Thyroid gland (tissue), 4 donors: ENCODE results near the gene MIA. TPM values are rescaled to one million over a fixed set of nuclear protein-coding genes. Genes with fewer than 3 reads are reported as not detected.

ENCODE experiments used
- DNase-seq, 2 donors: peaks; one replicate each; pipeline ENCODE4 v3.0.0-alpha.2; 2019
- H3K27ac ChIP-seq, 3 donors: fragments of 200-600 bp; sonication (generic); 1 replicate in 2 of 3; 2 replicates in 1 of 3; pipeline ENCODE4 v1.5.1; 2016 to 2019; ENCODE audit warnings: mild to moderate bottlenecking in 1 of 3, moderate library complexity in 1 of 3
- H3K27me3 ChIP-seq: fragments of 200-600 bp; sonication (generic); one replicate; pipeline ENCODE4 v1.5.1; 2019
- H3K36me3 ChIP-seq, 2 donors: fragments of 200-600 bp; sonication (generic); one replicate each; pipeline ENCODE4 v1.5.1; 2016 to 2019
- H3K4me1 ChIP-seq, 2 donors: fragments of 200-600 bp; sonication (generic); one replicate each; pipeline ENCODE4 v1.5.1; 2017 to 2019
- H3K4me3 ChIP-seq, 3 donors: fragments of 200-600 bp; sonication (generic); replicated peaks in 1 of 3; 1 replicate in 2 of 3; 2 replicates in 1 of 3; pipeline ENCODE4 v1.5.1; 2016; ENCODE audit warnings: mild to moderate bottlenecking in 1 of 3
- H3K9me3 ChIP-seq: fragments of 200-600 bp; sonication (generic); one replicate; pipeline ENCODE4 v1.5.1; 2017
- POLR2A ChIP-seq, 2 donors: fragments of 450-650 bp; IDR thresholded peaks; one replicate each; pipeline ENCODE4 v1.6.1; 2017; ENCODE audit warnings: antibody characterized with exemption in 2 of 2, mild to moderate bottlenecking in 2 of 2, moderate library complexity in 1 of 2
- WGBS, 2 donors: methylation state at CpG; one replicate each; pipeline ENCODE4 v1.1.5; 2017; 5-methylcytosine and 5-hydroxymethylcytosine counted together
- intact Hi-C: fragments of 100-400 bp; cut with DNase I; formaldehyde crosslinking; loops from one replicate; pipeline ENCODE4 v1.15.1; 2023
- total RNA-seq, 4 donors: library from RNA; depleted of rRNA; stranded (reverse); fragments of >200 nt; gene quantifications; one replicate each; pipeline ENCODE4 v1.2.3, GENCODE V29; 2016
- TF ChIP-seq, protein P1 (sequence below), 6 experiments: fragments of 200-600 bp in 3 of 6; fragments of 450-650 bp in 3 of 6; sonication (generic) in 3 of 6; IDR thresholded peaks; one replicate each; pipeline ENCODE4 v1.5.1; 2016 to 2019; ENCODE audit warnings: antibody characterized with exemption in 6 of 6, mild to moderate bottlenecking in 2 of 6, inconsistent platforms in 1 of 6, moderate library complexity in 1 of 6

The MIA gene
- total RNA-seq, 4 donors from 2014 or later, result not detected

DNA sequence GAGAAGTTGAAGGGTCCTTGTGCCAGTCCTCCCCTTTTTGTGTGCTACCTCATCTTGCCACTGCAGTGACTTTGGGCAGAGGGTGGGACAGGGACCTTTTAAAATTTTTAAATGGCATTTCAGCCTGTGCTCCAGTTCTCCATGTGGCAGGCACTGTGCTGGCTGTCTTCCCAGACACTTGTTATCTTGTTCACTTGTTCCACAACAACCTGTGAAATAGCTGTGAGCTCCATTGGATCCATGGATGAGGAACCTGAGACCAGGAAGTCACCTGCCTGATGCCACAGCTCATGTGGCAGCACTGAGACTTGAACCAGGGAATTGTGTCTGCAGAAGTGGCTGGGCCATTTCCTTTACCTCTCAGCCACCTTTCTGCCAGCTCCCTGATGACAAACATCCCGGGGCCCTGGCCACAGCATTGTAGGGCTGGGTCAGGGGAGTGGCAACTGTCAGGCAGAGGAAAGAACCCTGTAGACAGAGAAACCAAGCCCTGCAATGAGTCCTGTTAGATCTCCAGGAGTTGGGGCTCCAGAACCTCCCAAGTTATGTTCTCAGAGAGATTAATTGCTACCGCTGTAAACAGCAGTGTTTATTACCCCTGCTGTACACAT is 30.0 kb downstream of the MIA start:
- 67 to 80% methylated on average over 2 of the region's 2 CpGs for WGBS, 2 donors
- Histone ChIP-seq H3K27ac (peak overlapping the region; percentile 57 to 85 (median 79)), H3K4me1 (peaks cover 53 to 92% of the 10 kb centered on the region in 2 donors), H3K4me3 (no peak overlapping the region), H3K9me3 (no peaks in the 10 kb centered on the region), H3K36me3 (peaks cover 21 to 31% of the 10 kb centered on the region in 2 donors), H3K27me3 (no peaks in the 10 kb centered on the region)
- peak; percentile 87 for DNase-seq
- intact Hi-C loops, result no loop called here
- TF ChIP-seq, protein P1, sequence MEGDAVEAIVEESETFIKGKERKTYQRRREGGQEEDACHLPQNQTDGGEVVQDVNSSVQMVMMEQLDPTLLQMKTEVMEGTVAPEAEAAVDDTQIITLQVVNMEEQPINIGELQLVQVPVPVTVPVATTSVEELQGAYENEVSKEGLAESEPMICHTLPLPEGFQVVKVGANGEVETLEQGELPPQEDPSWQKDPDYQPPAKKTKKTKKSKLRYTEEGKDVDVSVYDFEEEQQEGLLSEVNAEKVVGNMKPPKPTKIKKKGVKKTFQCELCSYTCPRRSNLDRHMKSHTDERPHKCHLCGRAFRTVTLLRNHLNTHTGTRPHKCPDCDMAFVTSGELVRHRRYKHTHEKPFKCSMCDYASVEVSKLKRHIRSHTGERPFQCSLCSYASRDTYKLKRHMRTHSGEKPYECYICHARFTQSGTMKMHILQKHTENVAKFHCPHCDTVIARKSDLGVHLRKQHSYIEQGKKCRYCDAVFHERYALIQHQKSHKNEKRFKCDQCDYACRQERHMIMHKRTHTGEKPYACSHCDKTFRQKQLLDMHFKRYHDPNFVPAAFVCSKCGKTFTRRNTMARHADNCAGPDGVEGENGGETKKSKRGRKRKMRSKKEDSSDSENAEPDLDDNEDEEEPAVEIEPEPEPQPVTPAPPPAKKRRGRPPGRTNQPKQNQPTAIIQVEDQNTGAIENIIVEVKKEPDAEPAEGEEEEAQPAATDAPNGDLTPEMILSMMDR (IDR thresholded peaks at IDR 0.05), result no peak
- TF ChIP-seq POLR2A (IDR thresholded peaks at IDR 0.05), result no peak

DNA sequence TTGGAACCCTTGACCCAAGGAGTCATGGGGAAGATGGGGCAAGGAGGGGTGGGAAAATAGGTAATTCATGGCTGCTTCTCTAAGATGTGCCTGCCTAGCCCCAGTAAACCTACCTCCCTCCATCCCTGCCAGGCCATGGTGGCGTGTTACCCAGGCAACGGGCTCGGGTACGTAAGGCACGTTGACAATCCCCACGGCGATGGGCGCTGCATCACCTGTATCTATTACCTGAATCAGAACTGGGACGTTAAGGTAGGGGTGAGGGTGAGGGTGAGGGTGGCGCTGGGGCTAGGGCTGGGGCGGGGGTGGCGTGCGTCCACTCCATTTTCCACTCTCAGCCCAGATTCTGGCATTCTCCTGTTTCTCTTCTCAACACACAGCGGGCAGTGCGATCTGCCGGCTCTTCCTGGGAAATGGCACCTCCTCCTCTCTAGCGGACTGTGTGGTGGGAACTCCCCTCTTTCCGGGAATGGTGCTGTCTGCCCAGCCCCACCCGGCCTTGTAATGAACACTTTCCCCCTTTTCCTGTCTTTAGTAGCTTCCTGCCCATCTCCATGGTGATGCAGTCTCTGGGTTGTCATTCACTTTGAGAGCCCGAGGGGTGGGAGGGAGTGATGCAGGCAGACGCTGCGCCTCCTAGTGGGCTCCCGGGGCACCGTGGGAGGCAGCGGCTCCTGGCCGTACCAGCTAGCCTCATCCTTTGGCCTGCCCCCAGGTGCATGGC is 31.3 kb downstream of the MIA start:
- 49% methylated on average over 25 to 26 of the region's 26 CpGs for WGBS, 2 donors
- H3K27ac ChIP-seq, result peak overlapping the region in 2 of 3 donors; percentile 79 to 85
- no peaks in the 10 kb centered on the region for H3K9me3 ChIP-seq
- DNase-seq, result peak; percentile 53 to 54
- H3K4me1 ChIP-seq, result peaks cover 47 to 90% of the 10 kb centered on the region in 2 donors
- H3K4me3 ChIP-seq, result no peak overlapping the region
- peaks cover 13 to 22% of the 10 kb centered on the region in 2 donors for H3K36me3 ChIP-seq
- intact Hi-C loops, result no loop called here
- H3K27me3 ChIP-seq, result no peaks in the 10 kb centered on the region
- TF ChIP-seq, protein P1 (IDR thresholded peaks at IDR 0.05), result peak in 5 of 6 experiments; percentile 33 to 56 (median 44)
- TF ChIP-seq POLR2A (IDR thresholded peaks at IDR 0.05), result no peak

DNA sequence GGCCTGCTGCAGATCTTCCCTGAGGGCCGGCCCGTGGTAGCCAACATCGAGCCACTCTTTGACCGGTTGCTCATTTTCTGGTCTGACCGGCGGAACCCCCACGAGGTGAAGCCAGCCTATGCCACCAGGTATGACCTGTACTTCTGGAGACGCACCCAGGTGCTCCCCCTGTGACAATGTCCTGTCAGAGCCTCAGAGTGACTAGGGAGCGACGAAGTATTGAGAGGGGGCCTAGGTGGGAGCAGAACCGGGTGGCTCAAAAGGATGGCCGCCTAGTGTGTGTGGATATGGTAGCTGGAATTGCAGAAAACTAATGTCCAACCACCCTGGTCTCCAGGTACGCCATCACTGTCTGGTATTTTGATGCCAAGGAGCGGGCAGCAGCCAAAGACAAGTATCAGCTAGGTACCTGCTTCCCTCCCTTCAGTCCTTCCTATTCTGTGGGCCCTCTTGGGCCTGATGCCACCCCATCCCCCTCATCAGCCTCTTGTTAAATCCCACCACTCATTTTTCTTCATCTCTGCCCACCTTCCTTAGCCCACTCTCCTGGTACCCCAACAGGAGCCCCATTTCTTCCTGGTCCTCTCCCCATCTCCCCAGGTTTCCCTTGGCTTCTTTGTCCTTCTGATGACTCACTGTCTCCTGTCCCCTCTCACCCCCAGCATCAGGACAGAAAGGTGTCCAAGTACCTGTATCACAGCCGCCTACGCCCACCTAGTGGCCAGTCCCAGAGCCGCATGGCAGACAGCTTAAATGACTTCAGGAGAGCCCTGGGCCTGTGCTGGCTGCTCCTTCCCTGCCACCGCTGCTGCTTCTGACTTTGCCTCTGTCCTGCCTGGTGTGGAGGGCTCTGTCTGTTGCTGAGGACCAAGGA is 32.1 kb downstream of the MIA start:
- intact Hi-C loops, result no loop called here
- H3K4me3 ChIP-seq, result no peak overlapping the region

DNA sequence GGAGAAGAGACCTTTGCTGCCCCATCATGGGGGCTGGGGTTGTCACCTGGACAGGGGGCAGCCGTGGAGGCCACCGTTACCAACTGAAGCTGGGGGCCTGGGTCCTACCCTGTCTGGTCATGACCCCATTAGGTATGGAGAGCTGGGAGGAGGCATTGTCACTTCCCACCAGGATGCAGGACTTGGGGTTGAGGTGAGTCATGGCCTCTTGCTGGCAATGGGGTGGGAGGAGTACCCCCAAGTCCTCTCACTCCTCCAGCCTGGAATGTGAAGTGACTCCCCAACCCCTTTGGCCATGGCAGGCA is 32.7 kb downstream of the MIA start:
- Histone ChIP-seq H3K27me3 (no peaks in the 10 kb centered on the region), H3K27ac (no peak overlapping the region), H3K4me1 (peaks cover 47 to 90% of the 10 kb centered on the region in 2 donors), H3K4me3 (no peak overlapping the region), H3K36me3 (peaks cover 13 to 22% of the 10 kb centered on the region in 2 donors), H3K9me3 (no peaks in the 10 kb centered on the region)
- 100% methylated on average over 1 of the region's 2 CpGs; no CpG with 5 or more reads in 1 of the 2 donors for WGBS, 2 donors
- TF ChIP-seq, protein P1 (IDR thresholded peaks at IDR 0.05), result peak in 1 of 6 experiments; percentile 0
- TF ChIP-seq POLR2A (IDR thresholded peaks at IDR 0.05), result no peak
- no peak for DNase-seq
- intact Hi-C loops, result no loop called here

More for the DNA sequence above, 32.1 kb downstream of the MIA start:
- peaks cover 13 to 22% of the 10 kb centered on the region in 2 donors for H3K36me3 ChIP-seq
- H3K4me1 ChIP-seq, result peaks cover 48 to 90% of the 10 kb centered on the region in 2 donors
- peak overlapping the region in 1 of 3 donors; percentile 85 for H3K27ac ChIP-seq
- 70 to 76% methylated on average over 16 to 17 of the region's 18 CpGs for WGBS, 2 donors
- no peak for TF ChIP-seq POLR2A (IDR thresholded peaks at IDR 0.05)
- TF ChIP-seq, protein P1 (IDR thresholded peaks at IDR 0.05), result peak in 3 of 6 experiments; percentile 11 to 25 (median 23)
- H3K9me3 ChIP-seq, result no peaks in the 10 kb centered on the region
- peak; percentile 39 to 42 for DNase-seq
- no peaks in the 10 kb centered on the region for H3K27me3 ChIP-seq
